Hematopoietic multipotent progenitor cell treated with erythropoietin and hydrocortisone succinate and interleukin-3 and kit ligand, for 17 days (in vitro differentiated cells): ENCODE measurements around the gene MCUB.
"Not testable (repeated sequence)": the region's sequence is repeated elsewhere in the genome, so short reads cannot be mapped to it uniquely, and the experiment has no call there.

Source experiments
- DNase-seq: peaks from one replicate; pipeline ENCODE4 v3.0.0-alpha.2; 2015; ENCODE audit warnings: low spot score

MCUB gene

GRCh38 chr4:109578846-109579245 lies 18.8 kb downstream of the MCUB start:
- no peak for DNase-seq

GRCh38 chr4:109579997-109580396 lies 20.0 kb downstream of the MCUB start:
- DNase-seq: not testable (repeated sequence)

GRCh38 chr4:109588176-109588575 lies 28.1 kb downstream of the MCUB start:
- no peak for DNase-seq

- DNase-seq: no peak
Observed at GRCh38 chr4:109589119-109589518, 29.1 kb downstream of the MCUB start.

- no peak for DNase-seq
Observed at GRCh38 chr4:109589605-109590004, 29.6 kb downstream of the MCUB start.

GRCh38 chr4:109590905-109591304 lies 30.9 kb downstream of the MCUB start:
- no peak for DNase-seq

- DNase-seq: no peak
Observed at GRCh38 chr4:109592367-109592766, 32.3 kb downstream of the MCUB start.

GRCh38 chr4:109595123-109595522 lies 35.1 kb downstream of the MCUB start:
- not testable (repeated sequence) for DNase-seq

GRCh38 chr4:109596420-109597085 lies 36.5 kb downstream of the MCUB start:
- DNase-seq: not testable (repeated sequence)

GRCh38 chr4:109599046-109599652 lies 39.1 kb downstream of the MCUB start:
- DNase-seq: no peak

- DNase-seq: no peak
Observed at GRCh38 chr4:109600431-109600830, 40.4 kb downstream of the MCUB start.

- DNase-seq: no peak
Observed at GRCh38 chr4:109601336-109601735, 41.3 kb downstream of the MCUB start.

- DNase-seq: no peak
Observed at GRCh38 chr4:109607976-109608375, 47.9 kb downstream of the MCUB start.

GRCh38 chr4:109608879-109609278 lies 48.8 kb downstream of the MCUB start:
- DNase-seq: no peak

GRCh38 chr4:109609431-109609830 lies 49.4 kb downstream of the MCUB start:
- no peak for DNase-seq

- DNase-seq: no peak
Observed at GRCh38 chr4:109610489-109610888, 50.4 kb downstream of the MCUB start.

- no peak for DNase-seq
Observed at GRCh38 chr4:109611045-109611646, 51.1 kb downstream of the MCUB start.

- DNase-seq: no peak
Observed at GRCh38 chr4:109614015-109614414, 54.0 kb downstream of the MCUB start.

GRCh38 chr4:109614466-109614865 lies 54.4 kb downstream of the MCUB start:
- no peak for DNase-seq

GRCh38 chr4:109615742-109616141 lies 55.7 kb downstream of the MCUB start:
- no peak for DNase-seq

- no peak for DNase-seq
Observed at GRCh38 chr4:109616243-109616642, 56.2 kb downstream of the MCUB start.

GRCh38 chr4:109622626-109623025 lies 62.6 kb downstream of the MCUB start:
- DNase-seq: no peak

- DNase-seq: no peak
Observed at GRCh38 chr4:109624536-109624935, 64.5 kb downstream of the MCUB start.

GRCh38 chr4:109627361-109627760 lies 67.3 kb downstream of the MCUB start:
- DNase-seq: no peak
